Trophoblast cell (in vitro differentiated cells and primary cell): ENCODE data around the gene HIGD1C.

Experiments used
- DNase-seq, 2 donors: peaks; one replicate each; pipeline ENCODE4 v3.0.0-alpha.2; 2016
- H2AFZ ChIP-seq: 2 replicates; pipeline ENCODE4 v1.6.1; 2013; ENCODE audit warnings: low read length, moderate library complexity, mild to moderate bottlenecking; ENCODE audit not compliant: insufficient read depth, poor library complexity
- H2AK5ac ChIP-seq: 2 replicates; pipeline ENCODE4 v1.6.1; 2013; ENCODE audit warnings: mild to moderate bottlenecking, low read length
- H2BK120ac ChIP-seq: 2 replicates; pipeline ENCODE4 v1.6.1; 2013; ENCODE audit warnings: low read length, mild to moderate bottlenecking, moderate library complexity; ENCODE audit not compliant: insufficient read depth, poor library complexity
- H2BK12ac ChIP-seq: 2 replicates; pipeline ENCODE4 v1.6.1; 2013; ENCODE audit warnings: mild to moderate bottlenecking, low read length, moderate library complexity
- H2BK5ac ChIP-seq: 2 replicates; pipeline ENCODE4 v1.6.1; 2013; ENCODE audit warnings: low read length, low read depth, moderate library complexity, mild to moderate bottlenecking; ENCODE audit not compliant: poor library complexity
- H3K14ac ChIP-seq: 2 replicates; pipeline ENCODE4 v1.6.1; 2013; ENCODE audit warnings: mild to moderate bottlenecking, low read length
- H3K18ac ChIP-seq: 2 replicates; pipeline ENCODE4 v1.6.1; 2013; ENCODE audit warnings: mild to moderate bottlenecking, low read length
- H3K23ac ChIP-seq: 2 replicates; pipeline ENCODE4 v1.6.1; 2013; ENCODE audit warnings: low read length
- H3K27ac ChIP-seq: 2 replicates; pipeline ENCODE4 v1.5.1; 2013; ENCODE audit warnings: low read depth, mild to moderate bottlenecking, inconsistent platforms, low read length, moderate library complexity
- H3K27me3 ChIP-seq: 2 replicates; pipeline ENCODE4 v1.6.1; 2013; ENCODE audit warnings: inconsistent platforms, mild to moderate bottlenecking, low read length, moderate library complexity; ENCODE audit not compliant: insufficient read depth
- H3K36me3 ChIP-seq, 2 experiments: 1 replicate in 1 of 2; 2 replicates in 1 of 2; pipeline ENCODE4 v1.6.1; 2013; ENCODE audit warnings: low read length in 2 of 2, mild to moderate bottlenecking in 2 of 2, moderate library complexity in 1 of 2; ENCODE audit not compliant: insufficient read depth in 2 of 2, control insufficient read depth in 1 of 2
- H3K4ac ChIP-seq: 2 replicates; pipeline ENCODE4 v1.6.1; 2013; ENCODE audit warnings: low read depth, mild to moderate bottlenecking, low read length, moderate library complexity
- H3K4me1 ChIP-seq, 2 experiments: 1 replicate in 1 of 2; 2 replicates in 1 of 2; pipeline ENCODE4 v1.6.1; 2013; ENCODE audit warnings: low read length in 2 of 2, mild to moderate bottlenecking in 2 of 2, moderate library complexity in 1 of 2; ENCODE audit not compliant: insufficient read depth in 2 of 2, control insufficient read depth in 1 of 2
- H3K4me2 ChIP-seq: 2 replicates; pipeline ENCODE4 v1.6.1; 2013; ENCODE audit warnings: inconsistent platforms, mild to moderate bottlenecking, low read length, moderate library complexity
- H3K4me3 ChIP-seq: 2 replicates; pipeline ENCODE4 v1.5.1; 2013; ENCODE audit warnings: mild to moderate bottlenecking, low read depth, low read length, inconsistent platforms
- H3K79me1 ChIP-seq: one replicate; pipeline ENCODE4 v1.6.1; 2013; ENCODE audit warnings: low read length
- H3K79me2 ChIP-seq: 2 replicates; pipeline ENCODE4 v1.6.1; 2013; ENCODE audit warnings: low read length, mild to moderate bottlenecking; ENCODE audit not compliant: control insufficient read depth, insufficient read depth, poor library complexity
- H3K9ac ChIP-seq: 2 replicates; pipeline ENCODE4 v1.6.1; 2013; ENCODE audit warnings: mild to moderate bottlenecking, low read length
- H3K9me3 ChIP-seq: 2 replicates; pipeline ENCODE4 v1.6.1; 2013; ENCODE audit warnings: low read depth, mild to moderate bottlenecking, control low read depth, inconsistent platforms, low read length; ENCODE audit not compliant: insufficient read depth
- H4K12ac ChIP-seq: 2 replicates; pipeline ENCODE4 v1.6.1; 2013; ENCODE audit warnings: low read depth, mild to moderate bottlenecking, low read length, moderate library complexity
- H4K8ac ChIP-seq: 2 replicates; pipeline ENCODE4 v1.6.1; 2013; ENCODE audit warnings: low read depth, mild to moderate bottlenecking, low read length, moderate library complexity
- H4K91ac ChIP-seq: one replicate; pipeline ENCODE4 v1.6.1; 2013; ENCODE audit warnings: low read depth, mild to moderate bottlenecking, low read length, moderate library complexity
- WGBS: extraction: QIAGEN DNeasy Blood & Tissue Kit; methylation state at CpG from one replicate; pipeline ENCODE4 v1.1.7; 2013; ENCODE audit warnings: missing lambda C conversion rate; ENCODE audit not compliant: insufficient read length, insufficient coverage; ENCODE audit errors: extremely low coverage; 5-methylcytosine and 5-hydroxymethylcytosine counted together

HIGD1C gene

GRCh38 chr12:50932787-50933280 lies 19.5 kb upstream of the HIGD1C start:
- H3K9me3 ChIP-seq = peaks cover 3% of the 10 kb centered on the region
- no peak overlapping the region for H3K9ac ChIP-seq
- peaks cover under 1% of the 10 kb centered on the region for H3K79me2 ChIP-seq
- H2BK12ac ChIP-seq = no peak overlapping the region
- H2BK5ac ChIP-seq = no peak overlapping the region
- H3K79me1 ChIP-seq = peaks cover 19% of the 10 kb centered on the region
- H3K4me1 ChIP-seq = peaks cover 20 to 37% of the 10 kb centered on the region in 2 experiments
- no peak overlapping the region for H2BK120ac ChIP-seq
- WGBS = no CpG with 5 or more reads among the region's 2 CpGs
- no peak overlapping the region for H4K12ac ChIP-seq
- no peak overlapping the region for H3K4me2 ChIP-seq
- no peak overlapping the region for H3K14ac ChIP-seq
- H2AK5ac ChIP-seq = no peak overlapping the region
- no peak overlapping the region for H4K8ac ChIP-seq
- H3K4me3 ChIP-seq = no peak overlapping the region
- no peaks in the 10 kb centered on the region for H3K27me3 ChIP-seq
- no peak overlapping the region for H4K91ac ChIP-seq
- DNase-seq = no peak
- H3K23ac ChIP-seq = no peak overlapping the region
- no peak overlapping the region for H3K18ac ChIP-seq
- no peak overlapping the region for H3K4ac ChIP-seq
- H2AFZ ChIP-seq = no peak overlapping the region
- peak overlapping the region; percentile 57 for H3K27ac ChIP-seq
- H3K36me3 ChIP-seq = peaks cover 3 to 4% of the 10 kb centered on the region in 2 experiments

GRCh38 chr12:50933459-50934124 lies 18.8 kb upstream of the HIGD1C start:
- Histone ChIP-seq H3K79me2 (no peaks in the 10 kb centered on the region), H3K9me3 (peaks cover 3% of the 10 kb centered on the region), H2BK120ac (peak overlapping the region; percentile 2), H4K91ac (peak overlapping the region; percentile 86), H3K23ac (no peak overlapping the region), H2AK5ac (peak overlapping the region; percentile 39), H3K27ac (peak overlapping the region; percentile 57), H3K14ac (peak overlapping the region; percentile 74), H3K4me1 (peaks cover 14 to 30% of the 10 kb centered on the region in 2 experiments), H2BK5ac (peak overlapping the region; percentile 44), H4K12ac (no peak overlapping the region), H3K79me1 (peaks cover 14% of the 10 kb centered on the region), H3K27me3 (no peaks in the 10 kb centered on the region), H4K8ac (peak overlapping the region; percentile 73), H3K4ac (peak overlapping the region; percentile 60), H2AFZ (peak overlapping the region; percentile 27), H2BK12ac (peak overlapping the region; percentile 90), H3K9ac (no peak overlapping the region), H3K4me2 (no peak overlapping the region), H3K18ac (peak overlapping the region; percentile 89), H3K4me3 (no peak overlapping the region), H3K36me3 (peaks cover 3 to 4% of the 10 kb centered on the region in 2 experiments)
- DNase-seq = no peak
- no CpG with 5 or more reads among the region's 2 CpGs for WGBS

- Histone ChIP-seq H3K4me1 (peaks cover 14 to 29% of the 10 kb centered on the region in 2 experiments), H3K23ac (no peak overlapping the region), H2BK5ac (peak overlapping the region; percentile 75), H3K4me3 (no peak overlapping the region), H4K91ac (no peak overlapping the region), H2BK12ac (no peak overlapping the region), H2AK5ac (peak overlapping the region; percentile 9), H3K4me2 (no peak overlapping the region), H4K8ac (no peak overlapping the region), H3K18ac (no peak overlapping the region), H2AFZ (no peak overlapping the region), H3K9ac (no peak overlapping the region), H3K79me2 (no peaks in the 10 kb centered on the region), H4K12ac (no peak overlapping the region), H3K27me3 (no peaks in the 10 kb centered on the region), H3K4ac (no peak overlapping the region), H3K36me3 (peaks cover 3 to 4% of the 10 kb centered on the region in 2 experiments), H3K14ac (no peak overlapping the region), H2BK120ac (no peak overlapping the region), H3K27ac (peak overlapping the region; percentile 57), H3K9me3 (peaks cover 3% of the 10 kb centered on the region), H3K79me1 (peaks cover 12% of the 10 kb centered on the region)
- DNase-seq = peak in 1 of 2 donors; percentile 50
- WGBS = no CpG with 5 or more reads among the region's 3 CpGs
These were observed 17.9 kb upstream of the HIGD1C start for GRCh38 chr12:50934371-50934851.

- Histone ChIP-seq H3K14ac (no peak overlapping the region), H4K8ac (no peak overlapping the region)
These were observed 17.1 kb upstream of the HIGD1C start for GRCh38 chr12:50934981-50935807.

More at GRCh38 chr12:50934981-50935807, 17.1 kb upstream of the HIGD1C start:
- H3K4ac ChIP-seq = no peak overlapping the region
- H3K23ac ChIP-seq = no peak overlapping the region
- no CpG with 5 or more reads among the region's 6 CpGs for WGBS
- no peak overlapping the region for H4K12ac ChIP-seq
- H3K27me3 ChIP-seq = no peaks in the 10 kb centered on the region
- peak; percentile 74 to 83 for DNase-seq
- peak overlapping the region; percentile 68 for H3K27ac ChIP-seq
- no peaks in the 10 kb centered on the region for H3K79me2 ChIP-seq
- H3K4me2 ChIP-seq = no peak overlapping the region
- peaks cover 9 to 28% of the 10 kb centered on the region in 2 experiments for H3K4me1 ChIP-seq
- no peak overlapping the region for H2BK12ac ChIP-seq
- H3K9me3 ChIP-seq = peaks cover 3% of the 10 kb centered on the region
- peaks cover 10% of the 10 kb centered on the region for H3K79me1 ChIP-seq
- H2BK120ac ChIP-seq = peak overlapping the region; percentile 64
- no peak overlapping the region for H3K4me3 ChIP-seq
- peak overlapping the region; percentile 32 for H4K91ac ChIP-seq
- H2BK5ac ChIP-seq = peak overlapping the region; percentile 53
- H3K36me3 ChIP-seq = peaks cover 3% of the 10 kb centered on the region in 2 experiments
- H3K9ac ChIP-seq = no peak overlapping the region
- no peak overlapping the region for H3K18ac ChIP-seq
- H2AFZ ChIP-seq = no peak overlapping the region
- H2AK5ac ChIP-seq = no peak overlapping the region
